ENCODE results near the gene MAP1LC3C. TPM values are rescaled to one million over a fixed set of nuclear protein-coding genes. Genes with fewer than 3 reads are reported as not detected.
A peak's percentile ranks its signal among the peaks of the same experiment; 100 is the strongest.

The MAP1LC3C gene
- total and polyA plus RNA-seq, 9 of the 15 experiments (the other 6 are each of a cell fraction or from before 2014, with no cell fraction given) = not detected

DNA sequence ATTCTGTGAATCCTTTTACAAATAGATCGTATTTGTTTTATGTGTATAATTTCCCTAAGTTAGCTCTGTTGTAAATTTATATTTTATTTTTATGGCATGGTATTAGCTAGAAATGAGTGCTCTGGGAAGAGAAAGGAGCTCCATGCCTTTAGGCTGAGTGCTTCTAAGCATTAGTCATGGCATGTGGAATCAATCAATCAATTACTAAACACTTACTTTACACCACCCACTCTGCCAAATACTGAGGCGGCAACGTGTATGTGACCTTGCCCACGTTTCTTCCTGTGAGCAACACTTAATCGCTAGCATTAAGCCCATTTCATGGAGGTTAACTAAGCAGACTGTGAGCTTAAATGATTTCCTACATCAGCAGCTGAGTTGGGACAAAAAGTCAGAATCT lies 48.5 kb downstream of the MAP1LC3C start:
- 3% methylated on average over 5 of the region's 5 CpGs for WGBS (ENCODE audit: insufficient coverage, low coverage, missing lambda C conversion rate)
- in situ Hi-C loops (cut with MboI) = no loop called here

DNA sequence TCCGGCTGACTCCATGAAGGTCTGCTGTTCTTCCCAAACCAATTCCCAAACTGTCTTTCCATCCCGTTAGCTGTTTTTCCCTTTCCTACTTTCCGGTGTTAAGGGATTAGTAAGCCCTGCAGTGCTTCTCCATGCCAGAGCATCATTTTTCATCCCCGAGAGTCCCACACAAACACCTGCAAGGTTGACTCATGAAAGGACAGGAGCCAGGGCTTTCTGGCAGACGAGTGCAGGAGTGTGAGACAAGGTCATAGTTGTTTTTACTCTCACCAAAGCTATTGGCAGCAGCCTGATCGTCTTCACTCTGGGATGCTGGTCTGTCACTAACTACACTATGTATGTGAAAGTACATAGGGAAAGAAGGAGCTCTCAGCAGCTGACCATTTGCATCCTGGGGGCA lies 51.5 kb downstream of the MAP1LC3C start:
- FAIRE-seq (no peak), ATAC-seq (peak; percentile 9), DNase-seq (ENCODE audit: extremely low read depth in 1 of 4, low spot score in 3 of 4) (no peak)
- no peak overlapping the region for H3K4me2 ChIP-seq (ENCODE audit: insufficient read depth, low read length)
- 19% methylated on average over 6 of the region's 6 CpGs for WGBS (ENCODE audit: insufficient coverage, low coverage, missing lambda C conversion rate)
- no peak overlapping the region for H3K27ac ChIP-seq (ENCODE audit: extremely low read depth, low read depth, low read length)
- intact Hi-C loops (cut with micrococcal nuclease) (no loop called here), in situ Hi-C loops (cut with MboI) (no loop called here)
- no peak overlapping the region for H3K9ac ChIP-seq (ENCODE audit: insufficient read depth in 1 of 2, low read depth in 2 of 2, low read length in 2 of 2)
- TF ChIP-seq RERE (CRISPR knock-in tag; IDR thresholded peaks at IDR 0.05; ENCODE audit: borderline replicate concordance) = no peak
- peaks cover 0 to 2% of the 10 kb centered on the region in 2 experiments; a peak in 3 of 5 replicates for H3K4me1 ChIP-seq (replicated peaks in 1 of 2; ENCODE audit: control insufficient read depth in 2 of 2, insufficient read depth in 2 of 2, low read length in 2 of 2)
- POLR2A ChIA-PET = no interaction called here
- H3K9me1 ChIP-seq (ENCODE audit: control insufficient read depth, insufficient read depth, low read length) = no peaks in the 10 kb centered on the region
- no peaks in the 10 kb centered on the region for H3K36me3 ChIP-seq (ENCODE audit: control insufficient read depth, insufficient read depth, low read length)
- H2AFZ ChIP-seq (ENCODE audit: low read depth, low read length) = no peak overlapping the region
- CTCF ChIA-PET (ENCODE audit: low intra/inter-chr PET ratio) = no interaction called here
- H3K79me2 ChIP-seq (ENCODE audit: control insufficient read depth, insufficient read depth, low read length) = no peaks in the 10 kb centered on the region
- no TSS peak for BruUV-seq (replicated peaks)
- no peaks in the 10 kb centered on the region for H3K9me3 ChIP-seq (replicated peaks; ENCODE audit: control insufficient read depth, insufficient read depth, low read depth, low read length)
- no peak overlapping the region for H3K4me3 ChIP-seq
- H4K20me1 ChIP-seq (replicated peaks; ENCODE audit: control insufficient read depth, insufficient read depth, low read length) = no peaks in the 10 kb centered on the region
- peaks cover 7 to 12% of the 10 kb centered on the region in 2 experiments; a peak in 4 of 5 replicates for H3K27me3 ChIP-seq (ENCODE audit: control insufficient read depth in 2 of 2, insufficient read depth in 2 of 2, low read length in 2 of 2)

More for the DNA sequence above, 48.5 kb downstream of the MAP1LC3C start:
- BruUV-seq (replicated peaks) = no TSS peak
- H3K9me3 ChIP-seq (replicated peaks; ENCODE audit: control insufficient read depth, insufficient read depth, low read depth, low read length) = no peaks in the 10 kb centered on the region
- no peaks in the 10 kb centered on the region for H3K79me2 ChIP-seq (ENCODE audit: control insufficient read depth, insufficient read depth, low read length)
- ChIA-PET CTCF (ENCODE audit: low intra/inter-chr PET ratio) (no interaction called here), POLR2A (interaction anchor here (0.8 kb wide), 1 partner anchor 106 kb away, joined by 3 read pairs; no protein-coding TSS in a partner anchor)
- no peaks in the 10 kb centered on the region for H3K9me1 ChIP-seq (ENCODE audit: control insufficient read depth, insufficient read depth, low read length)
- no peaks in the 10 kb centered on the region for H3K36me3 ChIP-seq (ENCODE audit: control insufficient read depth, insufficient read depth, low read length)
- ATAC-seq = no peak
- intact Hi-C loops (cut with micrococcal nuclease) = no loop called here
- no peak overlapping the region for H3K4me2 ChIP-seq (ENCODE audit: insufficient read depth, low read length)
- H4K20me1 ChIP-seq (replicated peaks; ENCODE audit: control insufficient read depth, insufficient read depth, low read length) = no peaks in the 10 kb centered on the region
- DNase-seq (ENCODE audit: extremely low read depth in 1 of 4, low spot score in 3 of 4) = no peak
- FAIRE-seq = no peak
- H3K27ac ChIP-seq (ENCODE audit: extremely low read depth, low read depth, low read length) = no peak overlapping the region
- H3K4me1 ChIP-seq (replicated peaks in 1 of 2; ENCODE audit: control insufficient read depth in 2 of 2, insufficient read depth in 2 of 2, low read length in 2 of 2) = no peaks in the 10 kb centered on the region; a peak in 1 of 5 replicates
- no peak overlapping the region for H3K9ac ChIP-seq (ENCODE audit: insufficient read depth in 1 of 2, low read depth in 2 of 2, low read length in 2 of 2)
- no peak overlapping the region for H3K4me3 ChIP-seq
- 0 out of 2 replicates have a peak overlapping the region, but pooled peaks have one; percentile 21 for H2AFZ ChIP-seq (ENCODE audit: low read depth, low read length)
- H3K27me3 ChIP-seq (ENCODE audit: control insufficient read depth in 2 of 2, insufficient read depth in 2 of 2, low read length in 2 of 2) = peaks cover 11 to 22% of the 10 kb centered on the region in 2 experiments; a peak in 4 of 5 replicates
- TF ChIP-seq MCM3 (IDR thresholded peaks at IDR 0.05) = no peak
